CD4-positive, alpha-beta T cell treated with Interleukin-15 for 4 hours (primary cell): ENCODE results near the gene DMPK.
"Not testable (repeated sequence)": the region's sequence is repeated elsewhere in the genome, so short reads cannot be mapped to it uniquely, and the experiment has no call there.

ENCODE experiments used
- DNase-seq: peaks from one replicate; pipeline ENCODE4 v3.0.0-alpha.2; 2020; ENCODE audit warnings: low spot score

The DMPK gene

GRCh38 chr19:45815481-45816216 is 33.4 kb upstream of the DMPK start:
- no peak for DNase-seq

GRCh38 chr19:45814851-45815480 is 32.7 kb upstream of the DMPK start, which contains the start of gene RSPH6A:
TSS of gene RSPH6A (minus strand) at chr19:45815308. CDS start at chr19:45815176, 132 bp downstream.
- no peak for DNase-seq

GRCh38 chr19:45814166-45814780 is 32.0 kb upstream of the DMPK start:
- DNase-seq, result no peak

GRCh38 chr19:45812297-45812696 is 30.0 kb upstream of the DMPK start:
- DNase-seq, result no peak

- DNase-seq, result no peak
Observed at GRCh38 chr19:45809643-45810159, 27.4 kb upstream of the DMPK start.

GRCh38 chr19:45805719-45806118 is 23.4 kb upstream of the DMPK start:
- DNase-seq, result no peak

GRCh38 chr19:45804959-45805230 is 22.6 kb upstream of the DMPK start:
- DNase-seq, result no peak

GRCh38 chr19:45804140-45804958 is 22.1 kb upstream of the DMPK start:
- no peak for DNase-seq

GRCh38 chr19:45801603-45802175 is 19.4 kb upstream of the DMPK start:
- no peak for DNase-seq

- no peak for DNase-seq
Observed at GRCh38 chr19:45800070-45800553, 17.8 kb upstream of the DMPK start.

- DNase-seq, result not testable (repeated sequence)
Observed at GRCh38 chr19:45799541-45799940, 17.3 kb upstream of the DMPK start.

- DNase-seq, result peak; percentile 64
Observed at GRCh38 chr19:45798995-45799517, 16.8 kb upstream of the DMPK start.

- DNase-seq, result no peak
Observed at GRCh38 chr19:45794627-45795026, 12.3 kb upstream of the DMPK start.

- no peak for DNase-seq
Observed at GRCh38 chr19:45793876-45794275, 11.6 kb upstream of the DMPK start.

- no peak for DNase-seq
Observed at GRCh38 chr19:45793178-45793564, 10.9 kb upstream of the DMPK start.

GRCh38 chr19:45792470-45793177 is 10.3 kb upstream of the DMPK start, which contains the start of gene DMWD:
TSS of gene DMWD (minus strand) at chr19:45792845. CDS start at chr19:45792756, 89 bp downstream.
- peak; percentile 99 for DNase-seq

- DNase-seq, result no peak
Observed at GRCh38 chr19:45791744-45792469, 9.6 kb upstream of the DMPK start.

GRCh38 chr19:45790942-45791341 is 8.7 kb upstream of the DMPK start:
- peak; percentile 32 for DNase-seq

GRCh38 chr19:45789035-45789786 is 6.9 kb upstream of the DMPK start:
- DNase-seq, result no peak
